Endothelial cell of umbilical vein (primary cell): ENCODE data around the gene RSRC1. TPM values are rescaled to one million over a fixed set of nuclear protein-coding genes. Genes with fewer than 3 reads are reported as not detected.

ENCODE experiments used
- BruUV-seq: library from RNA; stranded (reverse); fragments of 400-500 nt; replicated peaks from 2 replicates; lab custom pipeline; 2021; lab: Mats Ljungman, UMichigan
- CTCF ChIA-PET: fragments of 300-600, 350-600 bp; sonication (Branson Sonifier 250); formaldehyde crosslinking; loops from one replicate; lab custom pipeline; 2021; ENCODE audit warnings: antibody characterized with exemption, inconsistent platforms; lab: Charles Lee
- POLR2A ChIA-PET: fragments of 300-600, 350-600 bp; sonication (Branson Sonifier 250); formaldehyde crosslinking; loops from one replicate; lab custom pipeline; 2021; ENCODE audit warnings: antibody characterized with exemption, inconsistent platforms; lab: Charles Lee
- DNase-seq: peaks from one replicate; pipeline ENCODE4 v3.0.0-alpha.2; 2011; ENCODE audit warnings: low read depth, low spot score
- FAIRE-seq: peaks from 2 replicates; lab custom pipeline; 2011; peaks lifted over from hg19 to GRCh38; lab: Jason Lieb, UNC
- H2AFZ ChIP-seq: 2 replicates; pipeline ENCODE4 v1.6.0; 2012; ENCODE audit warnings: low read depth, low read length, control low read depth, inconsistent platforms
- H3K27ac ChIP-seq: 2 replicates; pipeline ENCODE4 v1.5.1; 2011; ENCODE audit warnings: low read depth, mild to moderate bottlenecking, control low read depth, low read length, moderate library complexity; ENCODE audit not compliant: insufficient read depth
- H3K27me3 ChIP-seq, 2 experiments: 2 replicates each; pipeline versions ENCODE4 v1.6.0 to v1.6.1; 2011; ENCODE audit warnings: low read length in 2 of 2, mixed read lengths in 1 of 2; ENCODE audit not compliant: control insufficient read depth in 2 of 2, insufficient read depth in 2 of 2
- H3K36me3 ChIP-seq, 2 experiments: 2 replicates in 1 of 2; 3 replicates in 1 of 2; pipeline ENCODE4 v1.5.1; 2011; ENCODE audit warnings: low read length in 2 of 2, mild to moderate bottlenecking in 1 of 2, moderate library complexity in 1 of 2; ENCODE audit not compliant: control insufficient read depth in 2 of 2, insufficient read depth in 2 of 2; ENCODE audit errors: extremely low read depth in 1 of 2
- H3K4me1 ChIP-seq: 3 replicates; pipeline ENCODE4 v1.5.1; 2011; ENCODE audit warnings: mild to moderate bottlenecking, low read length; ENCODE audit not compliant: control insufficient read depth, insufficient read depth; ENCODE audit errors: extremely low read depth
- H3K4me2 ChIP-seq: 2 replicates; pipeline ENCODE4 v1.6.1; 2011; ENCODE audit warnings: low read length, control low read depth, mixed read lengths; ENCODE audit not compliant: insufficient read depth
- H3K4me3 ChIP-seq, 3 experiments: fragments of 200-600 bp in 1 of 3; sonication (generic), shearing (Covaris generic) in 1 of 3; replicated peaks in 1 of 3; 2 replicates each; pipeline ENCODE4 v1.5.1; 2011 to 2016; ENCODE audit warnings: control low read depth in 3 of 3, low read length in 3 of 3, mild to moderate bottlenecking in 2 of 3, inconsistent platforms in 1 of 3, low read depth in 1 of 3, moderate library complexity in 1 of 3; ENCODE audit not compliant: insufficient read depth in 1 of 3
- H3K79me2 ChIP-seq: 2 replicates; pipeline ENCODE4 v1.6.0; 2012; ENCODE audit warnings: low read length, inconsistent platforms; ENCODE audit not compliant: control insufficient read depth, insufficient read depth
- H3K9ac ChIP-seq: replicated peaks from 2 replicates; pipeline ENCODE3; 2011; ENCODE audit warnings: low read length, control low read depth; ENCODE audit not compliant: insufficient read depth; ENCODE audit errors: extremely low read depth
- H3K9me1 ChIP-seq: replicated peaks from 3 replicates; pipeline ENCODE4 v1.6.0; 2011; ENCODE audit warnings: mild to moderate bottlenecking, low read length; ENCODE audit not compliant: control insufficient read depth, insufficient read depth; ENCODE audit errors: extremely low read depth
- H3K9me3 ChIP-seq: replicated peaks from 2 replicates; pipeline ENCODE4 v1.5.1; 2012; ENCODE audit warnings: low read length, inconsistent platforms; ENCODE audit not compliant: control insufficient read depth, insufficient read depth
- H4K20me1 ChIP-seq: replicated peaks from 2 replicates; pipeline ENCODE3; 2011; ENCODE audit warnings: mild to moderate bottlenecking, low read length; ENCODE audit not compliant: control insufficient read depth, insufficient read depth; ENCODE audit errors: extremely low read depth
- CTCF ChIP-seq, 2 donors: IDR thresholded peaks; 1 replicate in 1 of 2; 2 replicates in 1 of 2; pipeline ENCODE4 v1.5.1; 2011; ENCODE audit warnings: low read length in 2 of 2, mild to moderate bottlenecking in 2 of 2, moderate library complexity in 2 of 2, control low read depth in 1 of 2, inconsistent platforms in 1 of 2, low read depth in 1 of 2; ENCODE audit not compliant: insufficient read depth in 1 of 2; ENCODE audit errors: extremely low read depth in 1 of 2
- EZH2 ChIP-seq: IDR thresholded peaks from 2 replicates; pipeline ENCODE4 v1.6.1; 2012; ENCODE audit warnings: borderline replicate concordance, low read depth, mild to moderate bottlenecking, moderate library complexity, low read length, inconsistent platforms; ENCODE audit not compliant: severe bottlenecking
- FOS ChIP-seq: IDR thresholded peaks from 2 replicates; pipeline ENCODE4 v1.6.1; 2011; ENCODE audit warnings: mild to moderate bottlenecking, low read length, moderate library complexity, borderline replicate concordance; ENCODE audit not compliant: insufficient read depth
- GATA2 ChIP-seq: IDR thresholded peaks from 2 replicates; pipeline ENCODE4 v1.7.0; 2011; ENCODE audit warnings: low read depth, mild to moderate bottlenecking, moderate library complexity, mixed read lengths, low read length; ENCODE audit not compliant: insufficient read length, insufficient read depth
- JUN ChIP-seq: IDR thresholded peaks from 2 replicates; pipeline ENCODE4 v1.6.1; 2011; ENCODE audit warnings: borderline replicate concordance, low read depth; ENCODE audit not compliant: insufficient read length, insufficient read depth
- MAX ChIP-seq: IDR thresholded peaks from 2 replicates; pipeline ENCODE4 v1.6.1; 2011; ENCODE audit not compliant: insufficient read depth, insufficient read length
- MYC ChIP-seq: IDR thresholded peaks from one replicate; pipeline ENCODE4 v1.6.1; 2011; ENCODE audit warnings: mild to moderate bottlenecking, low read depth, low read length
- POLR2A ChIP-seq: IDR thresholded peaks from 2 replicates; pipeline ENCODE4 v1.6.1; 2012; ENCODE audit warnings: low read depth, mild to moderate bottlenecking, control low read depth, low read length
- POLR2AphosphoS5 ChIP-seq: IDR thresholded peaks from 2 replicates; pipeline ENCODE4 v1.6.1; 2012; ENCODE audit warnings: low read depth, mild to moderate bottlenecking, control low read depth, low read length, moderate library complexity; ENCODE audit not compliant: insufficient read depth
- dilution Hi-C: fragments of 300-500 bp; cut with MboI; formaldehyde crosslinking; loops from one replicate; pipeline ENCODE4 v1.15.0; 2019; ENCODE audit warnings: low sequenced_read_pairs; ENCODE audit not compliant: extremely low pct_ligation_motif_present
- intact Hi-C: fragments of 100-400 bp; cut with micrococcal nuclease; formaldehyde crosslinking; loops from one replicate; pipeline ENCODE4 v1.10.0; 2022
- polyA plus RNA-seq, 4 experiments: library from polyadenylated mRNA; depleted of rRNA in 3 of 4; stranded (reverse) in 3 of 4; unstranded in 1 of 4; fragments of >200 nt; gene quantifications; 2 replicates each; pipeline versions ENCODE4 v1.2.1 to v1.2.3, GENCODE V29; 2011 to 2012; ENCODE audit warnings: missing spikeins in 1 of 4
- total RNA-seq: library from RNA; stranded (reverse); gene quantifications from 2 replicates; pipeline ENCODE4 v1.2.3, GENCODE V29; 2021

Gene RSRC1
- total and polyA plus RNA-seq, 2 donors (not counting 3 experiments of a cell fraction or from before 2014, with no cell fraction given) = 1.8 to 25.4 TPM

- Histone ChIP-seq H3K79me2 (no peaks in the 10 kb centered on the region), H2AFZ (no peak overlapping the region), H3K4me3 (no peak overlapping the region), H3K4me2 (no peak overlapping the region), H3K4me1 (no peaks in the 10 kb centered on the region), H3K9ac (no peak overlapping the region), H3K9me3 (no peaks in the 10 kb centered on the region), H3K9me1 (no peaks in the 10 kb centered on the region), H4K20me1 (no peaks in the 10 kb centered on the region), H3K27ac (no peak overlapping the region), H3K27me3 (no peaks in the 10 kb centered on the region), H3K36me3 (no peaks in the 10 kb centered on the region)
- no TSS peak for BruUV-seq
- CTCF ChIA-PET = no interaction called here
- dilution Hi-C loops = no loop called here
- POLR2A ChIA-PET = no interaction called here
- DNase-seq (no peak), FAIRE-seq (no peak)
- TF ChIP-seq GATA2 (no peak), MAX (no peak), FOS (no peak), JUN (no peak), POLR2AphosphoS5 (no peak), POLR2A (no peak), CTCF (IDR thresholded peaks at IDR 0.05; ENCODE audit: extremely low read depth in 1 of 2, insufficient read depth in 1 of 2, low read depth in 1 of 2, low read length in 2 of 2) (no peak), EZH2 (no peak), MYC (no peak)
- intact Hi-C loops = no loop called here
These were observed 18.9 kb downstream of the RSRC1 start for GRCh38 chr3:158128755-158129154.
